Sigmoid colon (tissue), 7 donors: ENCODE results near the gene ANTXR2. TPM values are rescaled to one million over a fixed set of nuclear protein-coding genes. Genes with fewer than 3 reads are reported as not detected.

Experiments used
- DNase-seq: peaks from one replicate; pipeline ENCODE4 v3.0.0-alpha.2; 2019
- H3K27ac ChIP-seq, 4 donors: fragments of 200-600 bp; sonication (generic); one replicate each; pipeline ENCODE4 v1.5.1; 2016 to 2019; ENCODE audit warnings: mild to moderate bottlenecking in 1 of 4
- H3K27me3 ChIP-seq, 3 donors: fragments of 200-600 bp; sonication (generic); one replicate each; pipeline ENCODE4 v1.5.1; 2019; ENCODE audit warnings: mild to moderate bottlenecking in 1 of 3
- H3K36me3 ChIP-seq, 4 donors: fragments of 200-600 bp; sonication (generic); one replicate each; pipeline ENCODE4 v1.5.1; 2016 to 2019
- H3K4me1 ChIP-seq, 4 donors: fragments of 200-600 bp; sonication (generic); one replicate each; pipeline ENCODE4 v1.5.1; 2017 to 2019
- H3K4me3 ChIP-seq, 4 donors: fragments of 200-600 bp; sonication (generic); one replicate each; pipeline ENCODE4 v1.5.1; 2017 to 2019; ENCODE audit warnings: mild to moderate bottlenecking in 2 of 4, moderate library complexity in 1 of 4
- H3K9me3 ChIP-seq, 4 donors: fragments of 200-600 bp in 3 of 4; sonication (generic) in 3 of 4; one replicate each; pipeline versions ENCODE4 v1.5.1 to v1.6.1; 2013 to 2019
- CTCF ChIP-seq, 4 experiments: fragments of 450-650 bp in 3 of 4; fragments of 200-600 bp in 1 of 4; IDR thresholded peaks; one replicate each; pipeline ENCODE4 v1.5.1; 2016 to 2019; ENCODE audit warnings: antibody characterized with exemption in 4 of 4, mild to moderate bottlenecking in 3 of 4, moderate library complexity in 2 of 4
- EP300 ChIP-seq, 4 donors: sonication (generic); formaldehyde crosslinking; IDR thresholded peaks; one replicate each; pipeline ENCODE4 v1.6.1; 2017; ENCODE audit warnings: antibody characterized with exemption in 4 of 4
- POLR2A ChIP-seq, 2 donors: fragments of 450-650 bp; IDR thresholded peaks; one replicate each; pipeline ENCODE4 v1.6.1; 2016; ENCODE audit warnings: antibody characterized with exemption in 2 of 2, mild to moderate bottlenecking in 2 of 2, moderate library complexity in 2 of 2
- POLR2AphosphoS5 ChIP-seq, 4 donors: sonication (generic); formaldehyde crosslinking; IDR thresholded peaks; one replicate each; pipeline ENCODE4 v1.6.1; 2017; ENCODE audit warnings: antibody characterized with exemption in 4 of 4
- WGBS, 2 donors: extraction: QIAGEN DNeasy Blood & Tissue Kit; methylation state at CpG; one replicate each; pipeline ENCODE4 v1.1.7; 2013; 5-methylcytosine and 5-hydroxymethylcytosine counted together
- intact Hi-C: fragments of 100-400 bp; cut with DNase I; formaldehyde crosslinking; loops from one replicate; pipeline ENCODE4 v1.15.1; 2023
- polyA plus RNA-seq, 3 donors: library from polyadenylated mRNA; stranded (reverse); fragments of 200-250 nt; gene quantifications; one replicate each; pipeline ENCODE4 v1.2.3, GENCODE V29; 2013
- total RNA-seq, 4 donors: library from RNA; depleted of rRNA; stranded (reverse); fragments of >200 nt; gene quantifications; one replicate each; pipeline ENCODE4 v1.1.0, GENCODE V29; 2016
- donor health status: healthy with polysubstance abuse.
- donor health status: Bipolar disorder and iron deficiency.
- donor health status: healthy.

The ANTXR2 gene
- total and polyA plus RNA-seq, 7 donors: 11.4 to 237 (median 170) TPM

DNA sequence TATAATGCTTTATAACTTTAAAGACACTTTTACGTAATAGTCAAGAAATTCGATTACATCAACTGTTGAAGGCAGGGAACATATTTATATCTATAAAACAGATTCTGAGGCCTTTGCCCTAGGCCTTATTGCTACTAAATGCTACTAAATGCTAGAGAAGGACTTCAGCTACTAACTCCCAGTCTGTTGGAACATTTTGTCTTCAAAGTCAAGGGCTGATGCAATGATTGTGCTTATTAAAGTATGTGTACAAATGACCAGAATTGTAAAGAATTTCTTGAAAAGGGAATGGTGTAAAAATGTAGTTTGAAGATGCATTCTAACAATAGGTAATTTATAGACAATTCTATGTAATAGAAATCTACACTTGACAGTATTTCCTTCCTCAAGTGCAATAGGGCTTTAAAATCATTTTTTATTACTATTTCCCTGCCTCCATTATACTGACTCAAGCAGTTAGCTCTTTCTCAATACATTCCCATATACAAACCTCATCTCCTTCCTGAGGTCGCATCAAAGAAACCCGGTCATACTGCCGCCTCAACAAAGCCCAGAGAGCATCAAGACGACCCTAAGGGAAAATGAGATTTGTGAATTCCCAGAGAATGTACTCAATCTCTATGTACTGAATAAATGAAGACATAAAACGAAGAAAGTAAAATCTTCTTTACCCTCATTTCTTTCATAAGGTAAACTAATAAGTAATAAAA, 95.7 kb downstream of the ANTXR2 start:
- 94 to 97% methylated on average over 7 of the region's 7 CpGs for WGBS, 2 donors
- Histone ChIP-seq H3K9me3 (no peaks in the 10 kb centered on the region), H3K4me3 (no peak overlapping the region), H3K27me3 (no peaks in the 10 kb centered on the region), H3K27ac (no peak overlapping the region), H3K4me1 (peaks cover 0 to 26% (median 9%) of the 10 kb centered on the region in 4 donors), H3K36me3 (peaks cover 18 to 59% (median 21%) of the 10 kb centered on the region in 4 donors)
- intact Hi-C loops: no loop called here
- no peak for DNase-seq
- TF ChIP-seq POLR2AphosphoS5 (IDR thresholded peaks at IDR 0.05): no peak
- TF ChIP-seq CTCF (IDR thresholded peaks at IDR 0.05): no peak
- TF ChIP-seq EP300 (IDR thresholded peaks at IDR 0.05): no peak
- TF ChIP-seq POLR2A (IDR thresholded peaks at IDR 0.05): no peak

DNA sequence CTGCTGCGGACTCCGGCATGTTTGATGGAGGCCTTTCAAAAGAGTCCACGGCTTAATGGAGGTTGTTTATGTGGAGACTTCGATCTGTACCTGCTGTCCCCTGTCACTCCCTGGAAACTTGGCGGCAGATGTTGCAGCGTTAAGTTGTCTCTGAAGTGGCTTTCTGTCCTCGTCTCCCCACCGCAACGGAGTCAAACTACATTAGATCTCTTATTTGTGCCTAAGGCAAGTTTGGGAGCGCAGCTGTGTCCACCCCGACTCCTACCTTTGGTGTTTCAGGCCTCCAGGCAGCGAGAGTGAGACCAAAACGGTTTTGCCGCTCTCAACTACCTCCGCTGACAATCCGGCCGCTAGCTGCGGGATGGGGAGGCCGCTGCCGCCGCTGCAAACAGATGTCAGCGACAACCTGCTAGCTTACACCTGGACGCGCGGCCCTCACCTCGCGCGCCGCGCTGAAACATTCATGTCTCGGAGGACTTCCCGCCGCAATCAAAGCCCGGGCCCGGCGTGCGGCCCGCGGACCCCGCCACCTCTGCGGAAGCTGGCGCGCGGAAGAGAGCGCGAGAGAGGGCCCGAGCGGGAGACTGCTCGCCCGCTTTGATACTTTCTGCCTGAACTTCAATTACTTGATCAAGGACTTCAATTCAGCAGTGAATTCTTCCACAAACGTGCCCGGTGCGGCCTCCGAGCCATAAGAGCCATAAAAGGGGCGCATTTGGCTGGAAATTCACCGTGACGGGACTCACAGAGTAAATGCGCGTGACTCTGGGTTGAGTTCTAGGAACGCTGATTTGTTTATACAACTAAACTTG, 108.4 kb downstream of the ANTXR2 start:
- peaks cover 0 to 29% (median 13%) of the 10 kb centered on the region in 4 donors for H3K36me3 ChIP-seq
- H3K4me1 ChIP-seq: peaks cover 0 to 4% (median 0%) of the 10 kb centered on the region in 4 donors
- peak overlapping the region; percentile 25 to 57 (median 44) for H3K27ac ChIP-seq
- TF ChIP-seq CTCF (IDR thresholded peaks at IDR 0.05) (no peak), POLR2A (IDR thresholded peaks at IDR 0.05) (no peak), POLR2AphosphoS5 (IDR thresholded peaks at IDR 0.05) (no peak), EP300 (IDR thresholded peaks at IDR 0.05) (no peak)
- intact Hi-C loops: no loop called here
- WGBS, 2 donors: 86 to 91% methylated on average over 60 of the region's 60 CpGs
- no peaks in the 10 kb centered on the region for H3K9me3 ChIP-seq
- H3K27me3 ChIP-seq: no peaks in the 10 kb centered on the region
- H3K4me3 ChIP-seq: no peak overlapping the region
- DNase-seq: peak; percentile 59

DNA sequence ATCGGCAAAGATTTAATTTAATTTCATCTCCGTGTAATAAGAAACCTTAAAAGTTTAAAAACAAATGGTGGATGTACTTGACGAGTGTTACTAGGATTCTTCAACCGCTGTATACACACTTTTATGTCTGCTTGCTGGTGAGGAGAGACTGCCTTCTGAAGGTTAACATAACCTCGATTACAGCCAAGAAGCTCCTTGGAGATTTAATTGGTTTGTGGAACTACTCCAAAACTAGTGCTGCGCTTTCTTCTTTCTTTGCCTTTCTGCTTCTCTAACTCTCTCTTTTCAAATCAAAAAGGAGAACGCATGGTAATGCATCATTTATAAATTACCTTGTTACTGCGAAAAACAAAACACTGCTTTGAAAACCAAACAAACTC, 109.0 kb downstream of the ANTXR2 start:
- Histone ChIP-seq H3K4me3 (no peak overlapping the region), H3K36me3 (peaks cover 0 to 29% (median 13%) of the 10 kb centered on the region in 4 donors), H3K27ac (peak overlapping the region; percentile 25 to 57 (median 44)), H3K4me1 (peaks cover 0 to 4% (median under 1%) of the 10 kb centered on the region in 4 donors), H3K9me3 (no peaks in the 10 kb centered on the region), H3K27me3 (no peaks in the 10 kb centered on the region)
- intact Hi-C loops: no loop called here
- DNase-seq: no peak
- WGBS, 2 donors: 92 to 93% methylated on average over 8 of the region's 8 CpGs
- TF ChIP-seq CTCF (IDR thresholded peaks at IDR 0.05): no peak
- TF ChIP-seq EP300 (IDR thresholded peaks at IDR 0.05): no peak

DNA sequence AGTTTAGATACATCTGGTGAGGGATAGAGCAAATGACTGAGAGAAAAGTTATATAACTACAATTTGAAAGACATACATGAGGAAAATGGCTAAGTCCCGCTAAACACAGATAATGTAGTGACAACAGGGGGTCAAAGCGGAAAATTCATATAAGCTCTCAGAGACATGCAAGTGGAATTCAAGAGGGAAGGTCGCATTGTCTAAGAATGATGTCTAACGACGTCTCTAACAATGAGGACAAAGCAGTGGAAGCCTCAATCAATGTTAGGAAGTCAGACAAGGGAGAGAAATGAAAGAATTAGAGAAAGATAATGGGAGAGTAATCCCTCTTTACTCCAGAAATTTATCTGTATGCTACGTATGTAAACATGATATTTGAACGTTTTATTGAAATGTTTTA, 113.4 kb downstream of the ANTXR2 start:
- H3K27ac ChIP-seq: no peak overlapping the region
- DNase-seq: no peak
- H3K4me3 ChIP-seq: no peak overlapping the region
- WGBS, 2 donors: 96% methylated on average over 7 of the region's 7 CpGs
- peaks cover 0 to 11% (median 7%) of the 10 kb centered on the region in 4 donors for H3K36me3 ChIP-seq
- no peaks in the 10 kb centered on the region for H3K9me3 ChIP-seq
- intact Hi-C loops: no loop called here
- TF ChIP-seq POLR2AphosphoS5 (IDR thresholded peaks at IDR 0.05): no peak
- TF ChIP-seq CTCF (IDR thresholded peaks at IDR 0.05): no peak
- no peak for TF ChIP-seq POLR2A (IDR thresholded peaks at IDR 0.05)
- TF ChIP-seq EP300 (IDR thresholded peaks at IDR 0.05): no peak
- H3K27me3 ChIP-seq: no peaks in the 10 kb centered on the region
- H3K4me1 ChIP-seq: peaks cover 0 to 9% (median 5%) of the 10 kb centered on the region in 4 donors
